GM06990 (cell line): ENCODE data around the gene FCER2.

Experiments
- DNase-seq: peaks from one replicate; pipeline ENCODE4 v3.0.0-alpha.2; 2011; ENCODE audit not compliant: insufficient read length; ENCODE audit errors: extremely low read depth
- H3K27me3 ChIP-seq: replicated peaks from 2 replicates; pipeline ENCODE4 v1.6.0; 2011; ENCODE audit warnings: low read length; ENCODE audit not compliant: control insufficient read depth, insufficient read depth
- H3K36me3 ChIP-seq: 2 replicates; pipeline ENCODE4 v1.5.1; 2011; ENCODE audit warnings: low read length; ENCODE audit not compliant: control insufficient read depth, insufficient read depth
- H3K4me3 ChIP-seq: replicated peaks from 2 replicates; pipeline ENCODE4 v1.5.1; 2011; ENCODE audit warnings: low read depth, mild to moderate bottlenecking, control low read depth, low read length
- TF ChIP-seq, protein P1 (sequence below): IDR thresholded peaks from 2 replicates; pipeline ENCODE4 v1.5.1; 2011; ENCODE audit warnings: low read length, control low read depth, mild to moderate bottlenecking, inconsistent platforms; ENCODE audit not compliant: insufficient read depth, poor library complexity, severe bottlenecking

FCER2 gene

DNA sequence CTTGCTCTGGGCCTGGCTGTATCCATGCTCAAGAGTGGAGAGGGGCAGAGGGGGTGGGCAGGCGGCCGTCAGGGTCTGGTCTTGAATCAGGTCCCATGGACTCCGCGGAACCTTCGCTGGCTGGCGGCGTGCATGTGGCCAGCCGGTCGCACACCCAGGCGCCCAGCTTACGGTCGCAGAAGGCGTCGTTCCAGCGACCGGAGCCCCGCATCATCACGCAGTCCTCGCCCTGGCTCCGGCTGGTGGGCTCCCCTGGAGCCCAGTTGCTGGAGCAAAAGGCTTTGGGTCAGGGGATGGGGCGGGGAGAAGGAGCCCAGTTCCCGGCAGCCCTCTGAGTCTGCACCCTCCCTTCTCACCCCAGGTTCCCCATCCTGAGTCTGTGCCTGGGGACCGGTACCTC, 12.8 kb downstream of the FCER2 start:
- DNase-seq: no peak
- H3K4me3 ChIP-seq: no peak overlapping the region
- H3K27me3 ChIP-seq: no peaks in the 10 kb centered on the region
- TF ChIP-seq, protein P1, sequence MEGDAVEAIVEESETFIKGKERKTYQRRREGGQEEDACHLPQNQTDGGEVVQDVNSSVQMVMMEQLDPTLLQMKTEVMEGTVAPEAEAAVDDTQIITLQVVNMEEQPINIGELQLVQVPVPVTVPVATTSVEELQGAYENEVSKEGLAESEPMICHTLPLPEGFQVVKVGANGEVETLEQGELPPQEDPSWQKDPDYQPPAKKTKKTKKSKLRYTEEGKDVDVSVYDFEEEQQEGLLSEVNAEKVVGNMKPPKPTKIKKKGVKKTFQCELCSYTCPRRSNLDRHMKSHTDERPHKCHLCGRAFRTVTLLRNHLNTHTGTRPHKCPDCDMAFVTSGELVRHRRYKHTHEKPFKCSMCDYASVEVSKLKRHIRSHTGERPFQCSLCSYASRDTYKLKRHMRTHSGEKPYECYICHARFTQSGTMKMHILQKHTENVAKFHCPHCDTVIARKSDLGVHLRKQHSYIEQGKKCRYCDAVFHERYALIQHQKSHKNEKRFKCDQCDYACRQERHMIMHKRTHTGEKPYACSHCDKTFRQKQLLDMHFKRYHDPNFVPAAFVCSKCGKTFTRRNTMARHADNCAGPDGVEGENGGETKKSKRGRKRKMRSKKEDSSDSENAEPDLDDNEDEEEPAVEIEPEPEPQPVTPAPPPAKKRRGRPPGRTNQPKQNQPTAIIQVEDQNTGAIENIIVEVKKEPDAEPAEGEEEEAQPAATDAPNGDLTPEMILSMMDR: no peak
- peaks cover 40% of the 10 kb centered on the region for H3K36me3 ChIP-seq

DNA sequence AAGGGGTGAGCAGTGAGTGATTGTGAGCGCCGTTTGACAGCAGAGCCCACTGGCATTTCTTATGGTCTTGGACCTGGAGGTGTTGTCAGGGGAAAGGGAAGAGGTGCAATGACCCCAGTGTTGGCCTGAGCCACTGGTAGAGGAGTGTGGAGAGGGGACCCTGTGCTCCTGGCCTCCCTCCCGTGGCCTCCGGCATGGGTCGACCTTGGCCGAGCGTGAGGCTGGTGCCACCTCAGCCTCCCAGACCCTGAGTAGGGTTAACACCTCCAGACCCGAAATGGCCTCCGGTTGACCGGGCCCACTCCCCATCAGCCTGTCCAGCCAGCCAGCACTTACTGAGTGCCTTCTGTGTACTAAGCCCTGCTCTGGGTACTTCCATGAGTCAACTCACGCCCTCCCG, 14.8 kb downstream of the FCER2 start:
- no peak for DNase-seq
- H3K4me3 ChIP-seq: no peak overlapping the region
- TF ChIP-seq, protein P1: no peak
- peaks cover 35% of the 10 kb centered on the region for H3K36me3 ChIP-seq
- H3K27me3 ChIP-seq: no peaks in the 10 kb centered on the region

DNA sequence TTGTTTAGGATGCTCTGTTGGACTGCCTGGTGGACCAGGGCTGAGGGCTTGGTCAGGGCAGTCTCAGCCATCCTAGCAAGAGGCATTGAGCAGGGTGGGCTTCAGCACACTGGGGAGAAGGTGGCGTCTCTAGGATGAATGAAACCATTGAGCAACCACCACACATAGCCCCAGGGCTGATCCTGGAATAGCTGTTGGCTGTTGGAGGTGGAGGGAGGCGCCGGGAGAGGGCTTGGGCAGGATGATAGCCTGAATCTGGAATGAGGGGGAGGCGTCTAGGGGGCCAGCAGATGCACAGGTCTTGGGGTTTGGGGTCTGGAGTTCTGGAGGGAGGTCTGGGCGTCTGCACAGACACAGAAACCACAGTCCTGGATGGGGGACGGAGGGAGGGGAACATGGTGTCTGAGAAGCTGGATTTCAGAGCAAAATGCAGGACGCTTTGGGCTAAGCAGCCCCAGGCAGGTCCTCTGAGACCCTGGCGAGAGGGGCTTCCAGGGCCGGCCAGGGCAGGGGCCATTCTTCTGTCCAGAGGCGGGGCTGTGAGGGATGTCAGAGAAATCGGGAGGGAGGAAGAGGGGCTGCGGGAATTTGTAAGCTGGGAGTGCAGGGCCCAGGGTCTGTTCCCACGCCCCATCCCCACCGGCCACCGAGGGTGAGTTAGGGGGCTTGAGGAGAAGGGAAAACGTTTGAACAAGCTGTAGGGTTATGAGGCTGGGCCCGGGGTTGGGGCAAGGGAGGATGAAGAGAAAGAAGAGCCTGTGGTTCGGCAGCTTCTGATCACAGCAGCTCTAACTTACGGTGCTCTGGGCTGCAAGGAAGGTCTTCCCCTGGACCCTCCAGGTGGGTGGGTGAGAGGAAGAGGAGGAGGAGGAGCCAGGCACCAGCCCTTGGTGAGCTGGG, 16.1 kb downstream of the FCER2 start:
- Histone ChIP-seq H3K4me3 (no peak overlapping the region), H3K27me3 (no peaks in the 10 kb centered on the region), H3K36me3 (peaks cover 28% of the 10 kb centered on the region)
- DNase-seq: no peak
- TF ChIP-seq, protein P1: no peak

DNA sequence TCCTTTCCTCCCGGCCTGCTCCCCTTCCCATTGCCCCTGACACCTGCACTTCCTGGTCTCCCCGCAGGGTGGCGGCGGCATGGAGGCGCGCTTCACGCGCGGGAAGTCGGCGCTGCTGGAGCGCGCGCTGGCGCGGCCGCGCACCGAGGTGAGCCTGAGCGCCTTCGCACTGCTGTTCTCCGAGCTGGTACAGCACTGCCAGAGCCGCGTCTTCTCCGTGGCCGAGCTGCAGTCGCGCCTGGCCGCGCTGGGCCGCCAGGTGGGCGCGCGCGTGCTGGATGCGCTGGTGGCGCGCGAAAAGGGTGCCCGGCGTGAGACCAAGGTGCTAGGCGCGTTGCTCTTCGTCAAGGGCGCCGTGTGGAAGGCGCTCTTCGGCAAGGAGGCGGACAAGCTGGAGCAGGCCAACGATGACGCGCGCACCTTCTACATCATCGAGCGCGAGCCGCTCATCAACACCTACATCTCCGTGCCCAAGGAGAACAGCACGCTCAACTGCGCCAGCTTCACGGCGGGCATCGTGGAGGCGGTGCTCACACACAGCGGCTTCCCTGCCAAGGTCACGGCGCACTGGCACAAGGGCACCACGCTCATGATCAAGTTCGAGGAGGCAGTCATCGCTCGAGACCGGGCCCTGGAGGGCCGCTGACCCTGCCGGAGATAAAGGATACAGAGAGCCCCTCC, 19.6 kb downstream of the FCER2 start:
- no peak for DNase-seq
- Histone ChIP-seq H3K27me3 (no peaks in the 10 kb centered on the region), H3K4me3 (peak overlapping the region; percentile 94), H3K36me3 (peaks cover 8% of the 10 kb centered on the region)
- TF ChIP-seq, protein P1: no peak

DNA sequence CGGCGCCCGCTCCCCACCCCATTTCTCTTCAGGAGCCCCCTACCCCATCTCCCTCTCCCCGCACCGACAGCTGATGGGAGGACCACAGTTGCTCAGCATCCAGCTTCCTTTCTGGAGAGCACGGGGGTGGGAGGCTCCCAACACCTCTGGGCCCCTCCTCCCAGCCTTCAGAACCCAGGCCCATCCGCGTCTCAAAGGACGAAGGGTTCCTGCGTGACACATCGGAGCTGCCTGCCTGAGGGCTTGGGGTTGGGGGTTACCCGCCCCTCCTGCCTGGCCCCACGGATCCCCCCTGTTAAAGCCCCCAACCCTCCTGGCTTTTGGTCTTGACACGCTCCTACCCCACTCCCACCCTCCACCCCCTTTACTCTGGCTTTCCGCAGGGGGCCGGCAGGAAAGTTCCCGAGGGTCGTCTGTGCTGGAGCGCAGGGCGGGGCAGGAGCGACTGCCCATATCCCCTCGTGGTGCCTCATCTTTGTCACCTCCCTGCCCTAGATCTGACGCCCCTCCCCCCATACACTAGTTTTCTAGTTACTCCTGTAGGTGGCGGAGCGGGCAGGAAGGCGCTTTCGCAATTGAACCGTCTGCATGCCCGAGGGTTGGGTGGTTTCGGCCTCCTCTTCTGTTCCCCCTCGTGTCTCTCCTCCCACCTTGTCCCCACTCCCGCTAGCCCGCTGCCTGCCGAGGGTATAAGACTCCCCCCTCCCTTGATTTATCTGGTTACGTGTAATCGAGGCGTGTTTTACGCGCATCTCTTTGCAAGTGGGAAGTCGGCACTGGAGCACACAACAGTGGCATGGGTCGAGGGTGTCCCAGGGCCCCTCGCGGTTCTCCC, 20.4 kb downstream of the FCER2 start:
- H3K4me3 ChIP-seq: peak overlapping the region; percentile 94
- TF ChIP-seq, protein P1: peak; percentile 75
- H3K27me3 ChIP-seq: no peaks in the 10 kb centered on the region
- H3K36me3 ChIP-seq: peaks cover 8% of the 10 kb centered on the region
- DNase-seq: peak; percentile 76
